Transverse colon (tissue), 4 donors: Measurements from ENCODE around the gene CACNA1A.

Experiments used
- CTCF ChIP-seq, 5 experiments: fragments of 200-600 bp in 3 of 5; fragments of 450-650 bp in 2 of 5; sonication (generic) in 3 of 5; IDR thresholded peaks; 1 replicate in 2 of 5; 2 replicates in 3 of 5; pipeline ENCODE4 v1.5.1; 2016 to 2017; ENCODE audit warnings: antibody characterized with exemption in 5 of 5, inconsistent platforms in 3 of 5, mild to moderate bottlenecking in 2 of 5, moderate library complexity in 1 of 5
- POLR2AphosphoS5 ChIP-seq, 3 donors: sonication (generic); formaldehyde crosslinking; IDR thresholded peaks; one replicate each; pipeline ENCODE4 v1.6.1; 2016; ENCODE audit warnings: antibody characterized with exemption in 3 of 3

GRCh38 chr19:13526552-13526951 lies 20.3 kb upstream of the CACNA1A start:
- TF ChIP-seq CTCF (IDR thresholded peaks at IDR 0.05) (peak in 1 of 5 experiments; percentile 16), POLR2AphosphoS5 (IDR thresholded peaks at IDR 0.05) (no peak)
